ENCODE measurements around the gene DDX41.

Gene DDX41

DNA sequence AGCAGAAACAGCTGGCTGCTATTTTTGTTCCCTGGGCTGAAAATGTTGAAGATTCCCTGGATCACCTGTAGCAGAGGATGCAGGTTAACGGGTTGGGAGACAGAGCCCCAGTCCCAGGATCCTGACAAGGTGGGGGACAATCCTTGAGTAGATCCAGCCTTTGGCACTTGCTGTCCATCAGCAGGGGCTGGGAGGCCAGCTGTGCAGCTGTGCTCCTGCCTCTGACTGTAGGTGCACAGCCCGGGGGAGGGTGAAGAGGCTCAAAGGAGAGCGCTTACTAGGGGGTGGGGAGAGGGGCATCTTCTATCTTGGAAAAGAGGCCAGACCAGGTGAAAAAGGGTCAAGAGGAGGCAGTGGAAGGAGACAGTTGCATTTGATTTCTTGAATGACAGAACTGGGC is 3.5 kb upstream of the DDX41 start:
- no peak for TF ChIP-seq YY1 (IDR thresholded peaks at IDR 0.05; ENCODE audit: insufficient read depth, insufficient read length)
- no peak for TF ChIP-seq SUZ12 (IDR thresholded peaks at IDR 0.05; ENCODE audit: extremely low read depth, insufficient read depth, insufficient read length)
- no peak for TF ChIP-seq ZNF274 (IDR thresholded peaks at IDR 0.05; ENCODE audit: low read depth, low read length)
- no peak overlapping the region for H3K9ac ChIP-seq (ENCODE audit: insufficient read length, low read depth)
- H3K9me3 ChIP-seq (ENCODE audit: insufficient read depth, low read length) = no peaks in the 10 kb centered on the region
- H3K27me3 ChIP-seq (ENCODE audit: insufficient read depth, insufficient read length) = no peaks in the 10 kb centered on the region
- H3K4me1 ChIP-seq (ENCODE audit: insufficient read depth, insufficient read length) = peaks cover 3% of the 10 kb centered on the region
- peaks cover 74% of the 10 kb centered on the region for H3K36me3 ChIP-seq (ENCODE audit: insufficient read depth, insufficient read length, low read length)
- H3K4me3 ChIP-seq (ENCODE audit: insufficient read length, low read depth) = no peak overlapping the region
- DNase-seq (ENCODE audit: low read depth, low spot score) = no peak

DNA sequence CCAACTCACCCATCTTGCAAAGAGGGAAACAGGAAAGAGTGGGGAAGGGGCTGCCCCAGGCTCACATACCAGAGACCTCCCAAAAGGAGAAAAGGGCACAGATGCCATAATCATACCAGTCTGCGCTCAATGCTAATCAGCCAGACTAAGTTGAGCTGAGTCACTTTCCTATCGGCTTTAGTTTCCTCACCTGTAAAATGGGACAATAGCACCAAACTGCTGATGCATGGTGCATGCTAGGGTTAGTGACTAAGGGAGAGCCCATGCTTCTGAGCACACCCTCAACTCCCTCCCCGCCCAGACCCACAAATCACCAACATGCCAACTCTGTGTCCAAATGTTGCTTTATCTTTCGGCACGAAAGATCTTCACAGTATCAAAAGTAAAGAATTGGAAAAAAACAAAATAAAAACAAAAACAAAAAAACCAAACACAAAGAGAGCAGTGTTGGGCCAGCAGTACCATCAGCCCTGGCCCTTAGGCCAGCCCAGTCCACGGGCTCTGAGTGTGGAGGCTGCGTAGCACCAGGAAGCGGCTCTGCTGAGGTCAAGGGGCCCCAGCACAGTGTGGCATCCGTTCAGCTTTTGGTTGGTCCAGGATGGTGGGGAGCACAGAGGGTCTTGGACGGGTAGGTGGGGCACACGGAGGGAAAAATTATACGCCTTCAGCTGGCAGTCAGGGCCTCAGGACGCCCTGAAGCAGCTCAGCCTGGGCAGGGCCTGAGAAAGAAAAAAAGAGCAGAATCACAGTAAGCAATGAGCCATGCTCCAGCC is 2.9 kb upstream of the DDX41 start:
- Histone ChIP-seq H3K9ac (ENCODE audit: insufficient read length, low read depth) (no peak overlapping the region), H3K4me3 (ENCODE audit: insufficient read length, low read depth) (no peak overlapping the region), H3K27me3 (ENCODE audit: insufficient read depth, insufficient read length) (no peaks in the 10 kb centered on the region), H3K36me3 (ENCODE audit: insufficient read depth, insufficient read length, low read length) (peaks cover 74% of the 10 kb centered on the region), H3K4me1 (ENCODE audit: insufficient read depth, insufficient read length) (peaks cover 3% of the 10 kb centered on the region), H3K9me3 (ENCODE audit: insufficient read depth, low read length) (no peaks in the 10 kb centered on the region)
- TF ChIP-seq ZNF274 (IDR thresholded peaks at IDR 0.05; ENCODE audit: low read depth, low read length) (no peak), YY1 (IDR thresholded peaks at IDR 0.05; ENCODE audit: insufficient read depth, insufficient read length) (no peak), SUZ12 (IDR thresholded peaks at IDR 0.05; ENCODE audit: extremely low read depth, insufficient read depth, insufficient read length) (no peak)
- DNase-seq (ENCODE audit: low read depth, low spot score) = no peak

DNA sequence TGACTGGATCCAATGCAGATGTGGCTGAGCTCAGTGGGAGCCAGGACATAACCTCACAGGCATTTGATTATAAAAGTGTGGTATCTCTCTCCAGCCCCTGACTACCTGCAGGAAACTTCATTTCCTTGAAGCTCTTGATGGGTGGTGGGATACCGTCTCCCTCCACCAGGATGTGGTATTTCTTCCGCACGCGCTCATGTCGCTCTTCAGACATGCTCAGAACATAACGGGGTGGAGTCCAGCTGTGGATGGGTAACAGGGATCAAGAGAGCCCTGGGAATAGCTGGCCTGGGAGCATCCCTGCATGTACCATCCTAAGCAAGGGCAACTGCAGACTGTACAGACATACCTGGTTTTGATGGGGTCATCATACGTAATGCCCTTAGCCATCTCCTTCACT is 1.2 kb downstream of the DDX41 start:
- Histone ChIP-seq H3K27me3 (ENCODE audit: insufficient read depth, insufficient read length) (no peaks in the 10 kb centered on the region), H3K9ac (ENCODE audit: insufficient read length, low read depth) (peak overlapping the region; percentile 100), H3K9me3 (ENCODE audit: insufficient read depth, low read length) (no peaks in the 10 kb centered on the region), H3K4me3 (ENCODE audit: insufficient read length, low read depth) (peak overlapping the region; percentile 100), H3K4me1 (ENCODE audit: insufficient read depth, insufficient read length) (peaks cover 6% of the 10 kb centered on the region), H3K36me3 (ENCODE audit: insufficient read depth, insufficient read length, low read length) (peaks cover 76% of the 10 kb centered on the region)
- DNase-seq (ENCODE audit: low read depth, low spot score) = no peak
- TF ChIP-seq YY1 (IDR thresholded peaks at IDR 0.05; ENCODE audit: insufficient read depth, insufficient read length) (no peak), SUZ12 (IDR thresholded peaks at IDR 0.05; ENCODE audit: extremely low read depth, insufficient read depth, insufficient read length) (no peak), ZNF274 (IDR thresholded peaks at IDR 0.05; ENCODE audit: low read depth, low read length) (no peak)

DNA sequence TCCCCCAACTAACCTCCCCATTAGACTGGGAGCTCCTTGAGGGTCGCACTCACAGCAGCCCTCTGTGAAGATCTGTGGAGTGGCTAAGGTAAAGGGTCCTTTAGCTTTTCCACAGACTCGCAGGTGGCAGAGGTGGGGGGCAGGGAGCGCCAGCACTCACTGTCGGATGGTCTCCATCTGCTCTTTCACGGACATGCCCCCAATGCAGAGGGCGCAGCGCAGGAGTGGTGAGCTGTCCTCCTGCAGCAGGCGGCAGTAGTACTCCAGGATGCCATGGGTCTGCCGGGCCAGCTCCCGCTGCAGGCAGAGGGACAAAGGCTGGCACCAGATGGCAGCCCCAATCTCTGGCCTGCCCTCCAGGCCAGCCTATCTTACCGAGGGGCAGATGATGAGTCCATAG is 2.2 kb downstream of the DDX41 start:
- Histone ChIP-seq H3K4me3 (ENCODE audit: insufficient read length, low read depth) (no peak overlapping the region), H3K4me1 (ENCODE audit: insufficient read depth, insufficient read length) (peaks cover 14% of the 10 kb centered on the region), H3K27me3 (ENCODE audit: insufficient read depth, insufficient read length) (no peaks in the 10 kb centered on the region), H3K9ac (ENCODE audit: insufficient read length, low read depth) (no peak overlapping the region), H3K9me3 (ENCODE audit: insufficient read depth, low read length) (no peaks in the 10 kb centered on the region), H3K36me3 (ENCODE audit: insufficient read depth, insufficient read length, low read length) (peaks cover 76% of the 10 kb centered on the region)
- no peak for TF ChIP-seq YY1 (IDR thresholded peaks at IDR 0.05; ENCODE audit: insufficient read depth, insufficient read length)
- no peak for DNase-seq (ENCODE audit: low read depth, low spot score)

DNA sequence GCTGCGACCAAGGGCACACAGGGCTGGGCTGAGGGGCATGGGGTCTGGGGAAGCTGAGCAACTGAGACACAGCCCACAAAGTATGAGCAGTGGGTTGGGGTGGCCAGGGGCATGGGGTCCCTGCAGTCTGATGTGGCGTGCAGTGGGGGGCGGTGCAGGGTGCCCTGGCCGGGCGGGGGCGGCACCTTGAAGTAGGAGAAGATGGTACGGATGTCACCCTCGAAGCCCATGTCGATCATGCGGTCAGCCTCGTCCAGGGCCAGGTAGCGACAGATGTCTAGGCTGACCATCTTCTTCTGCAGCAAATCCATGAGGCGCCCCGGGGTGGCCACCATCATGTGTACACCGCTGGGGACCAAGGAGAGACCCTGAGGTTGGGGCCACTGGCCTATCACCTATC is 3.3 kb downstream of the DDX41 start:
- Histone ChIP-seq H3K4me1 (ENCODE audit: insufficient read depth, insufficient read length) (peaks cover 20% of the 10 kb centered on the region), H3K9me3 (ENCODE audit: insufficient read depth, low read length) (no peaks in the 10 kb centered on the region), H3K4me3 (ENCODE audit: insufficient read length, low read depth) (no peak overlapping the region), H3K36me3 (ENCODE audit: insufficient read depth, insufficient read length, low read length) (peaks cover 78% of the 10 kb centered on the region), H3K9ac (ENCODE audit: insufficient read length, low read depth) (no peak overlapping the region), H3K27me3 (ENCODE audit: insufficient read depth, insufficient read length) (no peaks in the 10 kb centered on the region)
- TF ChIP-seq YY1 (IDR thresholded peaks at IDR 0.05; ENCODE audit: insufficient read depth, insufficient read length) (no peak), SUZ12 (IDR thresholded peaks at IDR 0.05; ENCODE audit: extremely low read depth, insufficient read depth, insufficient read length) (no peak)
- no peak for DNase-seq (ENCODE audit: low read depth, low spot score)

DNA sequence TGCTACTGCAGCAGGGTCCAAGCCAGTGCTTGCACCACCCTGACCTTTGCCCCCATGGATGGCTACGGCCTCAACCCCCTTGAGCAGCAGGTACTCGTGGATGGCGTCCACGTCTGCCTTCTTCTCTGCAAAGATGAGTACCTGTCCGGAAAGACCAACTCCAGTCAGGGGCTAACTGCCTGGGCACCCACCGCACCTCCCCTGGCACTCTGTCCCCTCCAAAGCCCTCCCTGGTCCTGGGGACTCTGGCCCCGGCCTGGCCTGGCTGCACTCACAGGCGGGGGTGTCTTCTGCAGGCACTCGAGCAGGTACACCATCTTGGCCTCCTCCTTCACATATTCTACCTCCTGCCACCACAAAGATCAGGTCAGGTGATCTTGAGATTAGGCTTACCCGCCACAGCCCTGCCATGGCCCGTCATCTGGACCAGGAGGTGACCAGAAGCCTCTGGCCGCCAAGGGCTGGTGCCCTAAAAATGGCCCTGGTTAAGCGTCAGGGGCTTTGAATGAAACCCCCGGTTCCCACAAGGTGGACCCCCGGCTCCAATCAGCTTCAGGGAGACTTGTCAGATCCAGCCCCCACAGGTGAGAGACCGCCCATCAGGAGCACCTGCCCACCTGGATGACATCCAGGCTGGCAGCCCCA is 3.9 kb downstream of the DDX41 start:
- TF ChIP-seq ZNF274 (IDR thresholded peaks at IDR 0.05; ENCODE audit: low read depth, low read length) = no peak
- no peak for TF ChIP-seq YY1 (IDR thresholded peaks at IDR 0.05; ENCODE audit: insufficient read depth, insufficient read length)
- no peak for TF ChIP-seq SUZ12 (IDR thresholded peaks at IDR 0.05; ENCODE audit: extremely low read depth, insufficient read depth, insufficient read length)
- H3K4me3 ChIP-seq (ENCODE audit: insufficient read length, low read depth) = no peak overlapping the region
- H3K9ac ChIP-seq (ENCODE audit: insufficient read length, low read depth) = no peak overlapping the region
- peaks cover 85% of the 10 kb centered on the region for H3K36me3 ChIP-seq (ENCODE audit: insufficient read depth, insufficient read length, low read length)
- H3K4me1 ChIP-seq (ENCODE audit: insufficient read depth, insufficient read length) = peaks cover 24% of the 10 kb centered on the region
- DNase-seq (ENCODE audit: low read depth, low spot score) = no peak
- no peaks in the 10 kb centered on the region for H3K9me3 ChIP-seq (ENCODE audit: insufficient read depth, low read length)
- H3K27me3 ChIP-seq (ENCODE audit: insufficient read depth, insufficient read length) = no peaks in the 10 kb centered on the region

DNA sequence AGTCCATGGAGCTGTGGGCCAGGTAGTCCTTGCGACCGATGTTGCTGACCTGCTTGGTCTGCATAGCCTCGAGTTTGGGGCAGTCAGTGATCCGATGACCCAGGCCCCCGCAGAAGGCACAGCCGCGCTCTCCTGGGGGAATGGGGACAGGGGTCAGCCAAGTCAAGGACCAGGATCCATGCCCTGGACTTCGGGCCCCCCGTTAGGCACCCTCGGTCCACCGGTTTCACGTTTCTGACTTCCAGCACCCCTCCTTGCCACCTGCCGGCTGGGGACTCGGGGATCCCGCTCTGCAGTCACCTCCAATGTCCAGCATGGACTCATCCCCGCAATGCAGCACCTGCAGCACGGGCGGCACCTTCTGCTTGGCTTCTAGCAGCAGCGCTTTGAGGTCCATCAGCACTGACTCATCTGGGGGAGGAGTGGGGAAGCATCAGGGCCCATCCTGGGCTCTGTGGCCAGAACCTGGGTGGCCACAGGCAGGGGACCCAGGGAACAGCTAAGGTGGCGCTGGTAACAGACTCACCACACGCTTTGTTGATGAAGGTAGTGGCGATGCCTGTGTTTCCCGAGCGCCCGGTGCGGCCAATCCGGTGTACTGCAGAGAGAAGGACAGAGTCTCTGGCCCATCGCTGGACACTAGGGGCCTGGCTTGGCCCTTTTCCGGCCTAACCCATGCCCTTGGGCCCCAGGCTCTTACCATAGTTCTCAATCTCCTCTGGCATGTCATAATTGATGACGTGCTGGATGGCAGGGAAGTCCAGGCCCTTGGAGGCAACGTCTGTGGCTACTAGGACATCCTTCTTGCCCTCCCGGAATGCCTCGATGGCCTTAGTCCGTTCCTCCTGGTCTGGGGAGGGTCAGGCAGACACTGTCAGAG is 4.7 kb downstream of the DDX41 start:
- Histone ChIP-seq H3K27me3 (ENCODE audit: insufficient read depth, insufficient read length) (no peaks in the 10 kb centered on the region), H3K9me3 (ENCODE audit: insufficient read depth, low read length) (no peaks in the 10 kb centered on the region), H3K36me3 (ENCODE audit: insufficient read depth, insufficient read length, low read length) (peaks cover 93% of the 10 kb centered on the region), H3K4me1 (ENCODE audit: insufficient read depth, insufficient read length) (peaks cover 24% of the 10 kb centered on the region), H3K9ac (ENCODE audit: insufficient read length, low read depth) (no peak overlapping the region), H3K4me3 (ENCODE audit: insufficient read length, low read depth) (no peak overlapping the region)
- no peak for TF ChIP-seq SUZ12 (IDR thresholded peaks at IDR 0.05; ENCODE audit: extremely low read depth, insufficient read depth, insufficient read length)
- TF ChIP-seq ZNF274 (IDR thresholded peaks at IDR 0.05; ENCODE audit: low read depth, low read length) = no peak
- TF ChIP-seq YY1 (IDR thresholded peaks at IDR 0.05; ENCODE audit: insufficient read depth, insufficient read length) = no peak
- DNase-seq (ENCODE audit: low read depth, low spot score) = no peak

All from NT2/D1 (cell line).